Cardiac muscle cell (in vitro differentiated cells and primary cell): Measurements from ENCODE around the gene POP4. TPM values are rescaled to one million over a fixed set of nuclear protein-coding genes. Genes with fewer than 3 reads are reported as not detected.

ENCODE experiments used
- DNase-seq, 2 donors: peaks; one replicate each; pipeline versions ENCODE4 v3.0.0 to v3.0.0-alpha.2; 2010 to 2017; ENCODE audit warnings: low read depth in 1 of 2, low spot score in 1 of 2
- H3K27ac ChIP-seq: fragments of 200-600 bp; sonication (generic); 2 replicates; pipeline ENCODE4 v1.5.1; 2016
- H3K27me3 ChIP-seq: fragments of 200-600 bp; sonication (generic); 2 replicates; pipeline ENCODE4 v1.6.0; 2016; ENCODE audit warnings: control low read depth
- H3K36me3 ChIP-seq: fragments of 200-600 bp; sonication (generic); 2 replicates; pipeline ENCODE4 v1.5.1; 2016; ENCODE audit warnings: control low read depth
- H3K4me1 ChIP-seq: fragments of 200-600 bp; sonication (generic); 2 replicates; pipeline ENCODE4 v1.8.1; 2017; ENCODE audit warnings: low read depth, mild to moderate bottlenecking, mixed run types
- H3K4me3 ChIP-seq: fragments of 200-600 bp; sonication (generic); 2 replicates; pipeline ENCODE4 v1.5.1; 2016; ENCODE audit warnings: mild to moderate bottlenecking
- H3K9me3 ChIP-seq: fragments of 200-600 bp; sonication (generic); 2 replicates; pipeline ENCODE4 v1.5.1; 2017; ENCODE audit warnings: low read depth, mild to moderate bottlenecking, control low read depth
- CTCF ChIP-seq: IDR thresholded peaks from 2 replicates; pipeline ENCODE4 v1.5.1; 2012; ENCODE audit warnings: low read depth, mild to moderate bottlenecking, low read length
- polyA plus RNA-seq: library from polyadenylated mRNA; unstranded; fragments of >200 nt; fragmentation: Nextera tagmentation; extraction: Ambion mirVana; gene quantifications from 2 replicates; pipeline ENCODE4 v1.2.1, GENCODE V29; 2016
- total RNA-seq: library from RNA; depleted of rRNA; stranded (reverse); fragments of >200 nt; gene quantifications from 2 replicates; pipeline ENCODE4 v1.2.3, GENCODE V29; 2016

The POP4 gene
- total and polyA plus RNA-seq, 2 experiments from 2014 or later: 32.0 to 86.7 TPM

- H3K4me3 ChIP-seq: no peak overlapping the region
- DNase-seq: no peak
- no peaks in the 10 kb centered on the region for H3K36me3 ChIP-seq
- H3K4me1 ChIP-seq: no peaks in the 10 kb centered on the region
- TF ChIP-seq CTCF: no peak
- H3K9me3 ChIP-seq: no peaks in the 10 kb centered on the region
- no peak overlapping the region for H3K27ac ChIP-seq
- H3K27me3 ChIP-seq: peaks cover 37% of the 10 kb centered on the region
Observed at GRCh38 chr19:29596080-29596727, 9.9 kb upstream of the POP4 start.

- H3K4me3 ChIP-seq: no peak overlapping the region
- no peak for TF ChIP-seq CTCF
- no peaks in the 10 kb centered on the region for H3K9me3 ChIP-seq
- no peaks in the 10 kb centered on the region for H3K4me1 ChIP-seq
- no peaks in the 10 kb centered on the region for H3K36me3 ChIP-seq
- peaks cover 29% of the 10 kb centered on the region for H3K27me3 ChIP-seq
- peak; percentile 34 to 37 for DNase-seq
- H3K27ac ChIP-seq: no peak overlapping the region
Observed at GRCh38 chr19:29596885-29597525, 9.1 kb upstream of the POP4 start.

GRCh38 chr19:29598036-29598435 lies 8.0 kb upstream of the POP4 start:
- Histone ChIP-seq H3K9me3 (no peaks in the 10 kb centered on the region), H3K36me3 (no peaks in the 10 kb centered on the region), H3K27me3 (peaks cover 19% of the 10 kb centered on the region), H3K4me3 (no peak overlapping the region), H3K4me1 (no peaks in the 10 kb centered on the region), H3K27ac (no peak overlapping the region)
- no peak for TF ChIP-seq CTCF
- DNase-seq: no peak

- TF ChIP-seq CTCF: no peak
- peaks cover 18% of the 10 kb centered on the region for H3K27me3 ChIP-seq
- H3K27ac ChIP-seq: no peak overlapping the region
- H3K36me3 ChIP-seq: no peaks in the 10 kb centered on the region
- DNase-seq: no peak
- no peaks in the 10 kb centered on the region for H3K9me3 ChIP-seq
- H3K4me1 ChIP-seq: no peaks in the 10 kb centered on the region
- H3K4me3 ChIP-seq: no peak overlapping the region
Observed at GRCh38 chr19:29598496-29598895, 7.6 kb upstream of the POP4 start.

GRCh38 chr19:29603308-29603707 lies 2.8 kb upstream of the POP4 start:
- peaks cover 9% of the 10 kb centered on the region for H3K4me1 ChIP-seq
- no peak for DNase-seq
- no peaks in the 10 kb centered on the region for H3K9me3 ChIP-seq
- H3K36me3 ChIP-seq: no peaks in the 10 kb centered on the region
- H3K27me3 ChIP-seq: no peaks in the 10 kb centered on the region
- no peak overlapping the region for H3K27ac ChIP-seq
- no peak overlapping the region for H3K4me3 ChIP-seq
- no peak for TF ChIP-seq CTCF
